Upper lobe of right lung (tissue), 1 donor: ENCODE measurements around the gene LMBRD1. TPM values are rescaled to one million over a fixed set of nuclear protein-coding genes. Genes with fewer than 3 reads are reported as not detected.
"Not testable (repeated sequence)": the region's sequence is repeated elsewhere in the genome, so short reads cannot be mapped to it uniquely, and the experiment has no call there.

ENCODE experiments used
- ATAC-seq: fragments of 200-7000 bp; cut with Tn5 transposase; one replicate; pipeline ENCODE4 v1.9.1; 2020; ENCODE audit warnings: mild to moderate bottlenecking, moderate library complexity
- DNase-seq: peaks from one replicate; pipeline ENCODE4 v3.0.0-alpha.2; 2020
- H3K27ac ChIP-seq: fragments of 200-600 bp; one replicate; pipeline ENCODE4 v1.8.0; 2022
- H3K27me3 ChIP-seq: fragments of 200-600 bp; one replicate; pipeline ENCODE4 v1.8.0; 2022; ENCODE audit warnings: mild to moderate bottlenecking
- H3K36me3 ChIP-seq: fragments of 200-600 bp; one replicate; pipeline ENCODE4 v1.8.0; 2022
- H3K4me1 ChIP-seq: fragments of 200-600 bp; one replicate; pipeline ENCODE4 v1.8.0; 2022
- H3K4me3 ChIP-seq: fragments of 200-600 bp; one replicate; pipeline ENCODE4 v1.8.0; 2022; ENCODE audit warnings: mild to moderate bottlenecking
- H3K9me3 ChIP-seq: fragments of 200-600 bp; one replicate; pipeline ENCODE4 v1.8.0; 2022
- CTCF ChIP-seq: fragments of 200-600 bp; IDR thresholded peaks from one replicate; pipeline ENCODE4 v1.8.0; 2022; ENCODE audit warnings: antibody characterized with exemption
- intact Hi-C: fragments of 100-400 bp; cut with DNase I; formaldehyde crosslinking; loops from one replicate; pipeline ENCODE4 v1.11.0; 2022
- total RNA-seq: library from RNA; stranded (reverse); fragmentation: NEBNext Ultra II Directional; extraction: Animal tissue kit (Norgen Biotek cat#: 25700); gene quantifications from one replicate; pipeline ENCODE4 v1.2.1, GENCODE V29; 2021
- donor health status: DM: no; HTN: yes; CAD: no; lungs with severe emphysema.

The LMBRD1 gene
- total RNA-seq, 1 donor from 2014 or later = 66.7 TPM

DNA sequence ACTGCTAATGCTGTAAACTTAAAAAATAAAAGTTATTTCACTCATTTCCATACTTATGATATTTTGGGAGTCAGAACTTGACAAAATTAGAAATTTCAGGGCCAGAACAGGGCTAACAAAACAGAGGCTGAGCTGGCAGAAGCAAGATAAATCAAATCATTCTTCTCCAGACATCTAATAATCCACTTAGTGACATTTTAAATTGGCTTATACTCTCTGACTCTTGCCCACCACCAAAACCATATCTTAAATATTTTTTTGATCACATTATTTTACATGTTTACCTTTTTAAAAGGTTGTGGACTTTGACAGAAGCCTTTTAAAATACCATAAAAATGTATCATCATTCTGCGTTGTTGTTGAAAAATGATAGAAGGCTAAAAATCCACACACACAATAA lies 116.5 kb downstream of the LMBRD1 start:
- Histone ChIP-seq H3K27ac (no peak overlapping the region), H3K27me3 (no peaks in the 10 kb centered on the region), H3K9me3 (no peaks in the 10 kb centered on the region), H3K36me3 (peaks cover 13% of the 10 kb centered on the region), H3K4me3 (no peak overlapping the region), H3K4me1 (no peaks in the 10 kb centered on the region)
- ATAC-seq (no peak), DNase-seq (no peak)
- intact Hi-C loops = no loop called here
- TF ChIP-seq CTCF = no peak

GRCh38 chr6:69673298-69673697 lies 123.5 kb downstream of the LMBRD1 start:
- ATAC-seq (no peak), DNase-seq (no peak)
- no peak overlapping the region for H3K27ac ChIP-seq
- intact Hi-C loops = no loop called here
- no peaks in the 10 kb centered on the region for H3K27me3 ChIP-seq
- H3K9me3 ChIP-seq = no peaks in the 10 kb centered on the region
- H3K4me3 ChIP-seq = no peak overlapping the region
- no peaks in the 10 kb centered on the region for H3K4me1 ChIP-seq
- peaks cover 51% of the 10 kb centered on the region for H3K36me3 ChIP-seq
- TF ChIP-seq CTCF = no peak

- no peaks in the 10 kb centered on the region for H3K9me3 ChIP-seq
- ATAC-seq = no peak
Observed at GRCh38 chr6:69668916-69669315, 127.9 kb downstream of the LMBRD1 start.

GRCh38 chr6:69666779-69667178 lies 130.0 kb downstream of the LMBRD1 start:
- H3K27ac ChIP-seq, intact Hi-C loops, H3K4me1 ChIP-seq, H3K4me3 ChIP-seq, H3K9me3 ChIP-seq, H3K36me3 ChIP-seq, DNase-seq, ATAC-seq, H3K27me3 ChIP-seq: not testable (repeated sequence)

More at GRCh38 chr6:69668916-69669315, 127.9 kb downstream of the LMBRD1 start:
- Histone ChIP-seq H3K36me3 (peaks cover 26% of the 10 kb centered on the region), H3K27ac (no peak overlapping the region), H3K27me3 (no peaks in the 10 kb centered on the region), H3K4me1 (no peaks in the 10 kb centered on the region), H3K4me3 (no peak overlapping the region)
- intact Hi-C loops = no loop called here
- TF ChIP-seq CTCF = no peak
- no peak for DNase-seq

DNA sequence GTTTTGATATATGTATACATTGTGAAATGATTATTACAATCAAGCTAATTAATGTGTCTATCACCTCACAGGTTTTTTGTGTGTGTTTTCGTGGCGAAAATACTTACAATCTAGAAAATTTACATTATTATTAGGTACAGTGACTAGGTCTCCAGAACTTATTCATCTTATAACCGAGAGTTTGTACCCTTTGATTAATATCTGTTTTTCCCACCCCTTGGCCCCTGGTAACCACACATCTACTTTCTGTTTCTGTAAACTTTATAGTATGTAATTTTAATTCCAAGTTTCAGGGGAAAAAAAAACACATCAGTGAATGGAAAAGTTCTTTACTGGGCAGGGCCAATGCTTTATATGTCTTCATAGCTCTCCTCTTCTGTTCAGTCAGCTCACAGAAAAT lies 131.4 kb downstream of the LMBRD1 start:
- Histone ChIP-seq H3K4me1 (no peaks in the 10 kb centered on the region), H3K27ac (no peak overlapping the region), H3K9me3 (no peaks in the 10 kb centered on the region), H3K36me3 (no peaks in the 10 kb centered on the region), H3K27me3 (no peaks in the 10 kb centered on the region), H3K4me3 (no peak overlapping the region)
- ATAC-seq (no peak), DNase-seq (no peak)
- intact Hi-C loops = no loop called here
- TF ChIP-seq CTCF = no peak

- no peak for ATAC-seq
- DNase-seq = no peak
- Histone ChIP-seq H3K4me1 (no peaks in the 10 kb centered on the region), H3K9me3 (peaks cover 2% of the 10 kb centered on the region), H3K27ac (no peak overlapping the region), H3K4me3 (no peak overlapping the region), H3K36me3 (no peaks in the 10 kb centered on the region), H3K27me3 (no peaks in the 10 kb centered on the region)
- intact Hi-C loops = no loop called here
- no peak for TF ChIP-seq CTCF
Observed at GRCh38 chr6:69664551-69664950, 132.3 kb downstream of the LMBRD1 start.
